ENCODE results near the gene ARID5A.

ARID5A gene

DNA sequence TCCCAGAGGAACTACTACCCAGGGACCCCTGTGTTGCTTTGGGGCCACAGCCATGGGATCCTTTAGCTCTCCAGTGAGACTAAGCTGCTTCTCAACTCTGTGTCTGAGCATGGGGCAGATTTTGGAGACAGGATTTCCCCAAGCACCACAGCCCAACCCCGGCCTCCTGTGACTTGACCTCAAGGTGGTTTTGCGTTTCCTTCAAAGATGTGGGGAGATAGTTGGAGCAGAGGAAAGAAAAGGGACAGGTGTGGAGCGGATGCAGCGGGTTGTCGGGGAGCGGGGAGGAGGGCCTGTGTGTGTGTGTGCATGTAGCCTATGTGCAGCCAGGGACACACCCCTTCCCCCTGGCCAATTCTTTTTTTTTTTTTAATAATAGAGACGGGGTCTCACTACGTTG is 10.2 kb downstream of the ARID5A start:
- no peak for TF ChIP-seq CTCF (IDR thresholded peaks at IDR 0.05; ENCODE audit: insufficient read depth, low read length, missing control alignments)
- POLR2A ChIA-PET: no interaction called here
- H3K4me3 ChIP-seq (ENCODE audit: low read depth, low read length): no peak overlapping the region
- DNase-seq (ENCODE audit: low read depth, low spot score): no peak
- CTCF ChIA-PET: interaction anchor here (1.0 to 18.6 kb wide), 4 partner anchors 7 to 554 kb away, joined by 3 to 257 read pairs (median 3); no protein-coding TSS in a partner anchor

GRCh38 chr2:96547203-96547641 is 10.7 kb downstream of the ARID5A start:
- ChIA-PET CTCF (interaction anchor here (0.7 to 18.6 kb wide), 6 partner anchors 6 to 555 kb away, joined by 3 to 257 read pairs (median 3); partner anchors contain the start of gene ARID5A), POLR2A (interaction anchor here (1.2 kb wide), 1 partner anchor 9 kb away, joined by 4 read pairs; no protein-coding TSS in a partner anchor)
- TF ChIP-seq CTCF (IDR thresholded peaks at IDR 0.05; ENCODE audit: insufficient read depth, low read length, missing control alignments): no peak
- H3K4me3 ChIP-seq (ENCODE audit: low read depth, low read length): no peak overlapping the region
- no peak for DNase-seq (ENCODE audit: low read depth, low spot score)

DNA sequence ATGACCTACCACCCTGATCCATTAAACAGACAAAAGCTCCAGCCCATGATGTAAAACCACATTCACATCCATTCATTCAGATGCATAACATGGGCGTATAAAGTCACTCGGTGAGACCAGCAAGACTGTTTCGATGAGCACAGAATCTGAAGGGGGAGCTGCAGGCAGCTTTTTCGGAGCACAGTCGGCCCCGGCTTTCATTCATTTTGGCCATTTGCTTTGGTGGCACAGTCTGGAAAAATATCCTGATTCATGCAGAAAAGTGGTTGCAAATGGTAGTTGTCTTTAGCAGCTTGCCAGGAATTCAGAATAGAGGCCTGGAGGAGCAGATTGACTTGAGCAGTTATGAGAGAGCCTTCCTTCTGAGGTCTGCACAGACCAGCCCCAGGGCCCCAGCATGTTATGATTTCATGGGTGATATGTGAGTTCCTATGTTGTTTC is 11.2 kb downstream of the ARID5A start:
- H3K4me3 ChIP-seq (ENCODE audit: low read depth, low read length): no peak overlapping the region
- POLR2A ChIA-PET: interaction anchor here (1.2 kb wide), 1 partner anchor 10 kb away, joined by 4 read pairs; no protein-coding TSS in a partner anchor
- peak; percentile 63 for DNase-seq (ENCODE audit: low read depth, low spot score)
- no peak for TF ChIP-seq CTCF (IDR thresholded peaks at IDR 0.05; ENCODE audit: insufficient read depth, low read length, missing control alignments)
- CTCF ChIA-PET: interaction anchor here (0.7 to 18.6 kb wide), 12 partner anchors 6 to 555 kb away, joined by 3 to 257 read pairs (median 3); partner anchors contain the start of gene ARID5A

DNA sequence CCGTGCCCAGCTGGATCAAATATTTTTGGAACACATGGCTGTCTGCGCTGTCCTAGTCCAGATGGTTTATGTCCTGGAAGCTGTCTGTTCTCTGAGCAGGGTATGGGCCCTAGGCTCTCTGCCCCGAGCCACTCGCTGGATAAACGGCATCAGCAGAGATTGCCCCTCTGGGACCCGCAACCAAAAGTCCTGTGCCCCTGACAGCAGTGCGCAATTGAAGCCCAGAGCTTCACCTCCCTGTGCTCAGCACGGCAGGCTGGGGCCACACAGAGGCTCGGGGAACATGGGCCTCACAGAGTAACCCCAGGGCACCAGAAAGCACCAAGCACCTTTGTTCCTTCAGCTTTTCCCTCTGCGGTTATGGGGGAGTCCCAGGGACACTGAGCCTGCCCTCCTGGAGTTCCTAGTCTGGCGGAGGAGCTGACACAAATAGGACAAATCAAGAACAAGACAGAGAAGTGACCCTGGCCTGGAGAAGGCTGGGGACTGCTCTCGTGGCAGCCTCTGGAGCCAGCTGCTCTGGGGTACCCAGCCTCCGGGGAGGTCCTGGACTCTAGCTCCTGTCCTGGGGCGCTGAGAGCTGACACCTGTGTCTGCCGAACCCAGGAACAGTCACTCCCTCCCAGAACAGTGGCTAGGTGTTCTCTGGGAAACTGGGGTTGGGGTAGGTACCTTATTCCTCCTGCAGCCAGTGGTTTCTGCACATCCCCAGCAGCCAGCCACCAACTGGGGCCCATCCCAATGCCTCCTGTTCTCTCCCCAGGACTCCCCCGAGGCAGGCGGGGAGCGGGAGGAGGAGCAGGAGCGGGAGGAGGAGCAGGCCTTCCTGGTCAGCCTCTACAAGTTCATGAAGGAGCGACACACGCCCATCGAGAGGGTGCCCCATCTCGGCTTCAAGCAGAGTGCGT is 12.3 kb downstream of the ARID5A start:
- TF ChIP-seq CTCF (IDR thresholded peaks at IDR 0.05; ENCODE audit: insufficient read depth, low read length, missing control alignments): no peak
- POLR2A ChIA-PET: interaction anchor here (1.2 kb wide), 1 partner anchor 11 kb away, joined by 4 read pairs; no protein-coding TSS in a partner anchor
- DNase-seq (ENCODE audit: low read depth, low spot score): no peak
- H3K4me3 ChIP-seq (ENCODE audit: low read depth, low read length): no peak overlapping the region
- CTCF ChIA-PET: interaction anchor here (1.0 to 12.9 kb wide), 8 partner anchors 10 to 252 kb away, joined by 3 to 257 read pairs (median 4); partner anchors contain the start of gene ARID5A

DNA sequence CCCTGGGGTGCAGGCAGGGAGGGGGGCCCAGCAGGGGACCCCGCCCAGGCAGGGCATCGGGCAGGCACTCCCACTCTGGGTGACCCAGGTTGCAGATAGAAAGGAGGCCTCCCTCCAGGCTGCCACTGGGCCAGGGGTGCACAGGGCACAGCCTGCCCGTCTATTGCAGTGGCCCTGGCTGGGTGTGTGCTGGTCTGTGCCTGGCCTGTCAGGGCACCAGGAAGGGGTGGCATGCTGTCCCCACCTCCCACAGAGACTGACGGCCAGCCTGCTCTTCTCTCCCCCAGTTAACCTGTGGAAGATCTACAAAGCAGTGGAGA is 12.9 kb downstream of the ARID5A start:
- H3K4me3 ChIP-seq (ENCODE audit: low read depth, low read length): no peak overlapping the region
- ChIA-PET POLR2A (no interaction called here), CTCF (interaction anchor here (1.3 to 12.9 kb wide), 4 partner anchors 11 to 143 kb away, joined by 3 to 257 read pairs (median 8); partner anchors contain the start of gene ARID5A)
- no peak for TF ChIP-seq CTCF (IDR thresholded peaks at IDR 0.05; ENCODE audit: insufficient read depth, low read length, missing control alignments)
- DNase-seq (ENCODE audit: low read depth, low spot score): no peak

Data from AG04449 (cell line).